HG02678 (cell line): ENCODE data around the gene AUTS2.
"Not testable (repeated sequence)": the region's sequence is repeated elsewhere in the genome, so short reads cannot be mapped to it uniquely, and the experiment has no call there.

Source experiments
- ATAC-seq: cut with Tn5 transposase; IDR thresholded peaks from one replicate; pipeline ENCODE4 v1.9.1; 2021; ENCODE audit warnings: mild to moderate bottlenecking, moderate library complexity; ENCODE audit not compliant: unreplicated experiment

The AUTS2 gene

DNA sequence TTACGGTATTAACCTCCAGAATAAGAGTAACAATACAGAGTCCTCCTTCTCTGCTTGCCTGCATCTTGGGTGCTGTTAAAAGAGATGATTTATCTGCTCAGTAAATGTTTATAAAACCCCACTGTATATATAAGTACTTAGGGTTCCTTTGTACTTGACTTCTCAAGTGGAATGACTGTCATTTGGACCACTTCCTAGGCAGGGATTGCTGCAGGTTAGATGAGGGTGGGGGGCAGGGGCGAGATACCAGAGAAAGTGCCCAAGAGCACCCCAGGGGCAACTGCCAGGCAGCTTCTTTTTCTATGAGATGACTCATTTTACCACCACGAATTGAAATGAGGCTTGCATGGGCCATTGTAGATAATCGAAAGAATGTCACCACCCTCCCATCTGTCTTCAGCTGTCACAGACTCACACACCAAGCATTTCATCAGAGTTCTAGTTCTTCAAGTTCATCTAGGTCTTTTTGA, 1111.8 kb downstream of the AUTS2 start:
- ATAC-seq = no peak

DNA sequence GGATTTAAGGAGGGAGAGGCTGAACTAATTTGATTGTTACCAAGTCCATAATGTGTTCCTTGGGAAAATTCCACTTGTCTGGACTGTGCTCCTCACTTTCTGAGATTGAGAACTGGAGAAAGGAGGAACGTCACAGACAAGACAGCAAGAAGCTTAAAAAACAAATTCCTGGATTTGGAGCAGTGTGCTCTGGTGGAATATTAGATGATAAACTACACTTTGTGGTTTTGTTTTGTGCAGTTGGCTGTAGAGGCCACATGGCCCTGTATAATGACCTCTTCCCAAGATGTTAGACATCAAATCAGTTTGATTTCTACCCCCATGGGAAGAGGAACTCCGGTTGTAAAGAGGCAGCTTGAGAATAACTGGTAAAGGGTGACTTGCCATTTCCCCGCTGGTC, 1112.4 kb downstream of the AUTS2 start:
- no peak for ATAC-seq

DNA sequence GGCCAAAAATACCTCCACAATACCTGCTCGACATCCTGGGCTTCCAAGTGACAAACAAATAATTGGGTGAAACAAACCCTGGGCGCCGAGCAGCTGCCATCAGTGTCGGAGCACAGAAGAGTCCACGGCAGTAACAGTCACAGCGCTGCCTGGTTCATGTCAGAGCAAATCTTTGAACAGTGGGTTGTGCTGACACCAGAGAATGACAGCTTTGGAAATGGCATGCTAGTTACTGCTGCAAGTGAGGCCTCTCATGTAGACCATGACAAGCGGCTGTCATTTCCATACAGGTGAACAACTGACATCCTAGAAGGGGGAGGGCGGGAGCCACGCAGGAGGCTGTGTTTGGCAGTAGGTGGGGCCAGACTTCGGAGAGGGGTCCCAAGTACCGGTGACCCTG, 1113.2 kb downstream of the AUTS2 start:
- no peak for ATAC-seq

DNA sequence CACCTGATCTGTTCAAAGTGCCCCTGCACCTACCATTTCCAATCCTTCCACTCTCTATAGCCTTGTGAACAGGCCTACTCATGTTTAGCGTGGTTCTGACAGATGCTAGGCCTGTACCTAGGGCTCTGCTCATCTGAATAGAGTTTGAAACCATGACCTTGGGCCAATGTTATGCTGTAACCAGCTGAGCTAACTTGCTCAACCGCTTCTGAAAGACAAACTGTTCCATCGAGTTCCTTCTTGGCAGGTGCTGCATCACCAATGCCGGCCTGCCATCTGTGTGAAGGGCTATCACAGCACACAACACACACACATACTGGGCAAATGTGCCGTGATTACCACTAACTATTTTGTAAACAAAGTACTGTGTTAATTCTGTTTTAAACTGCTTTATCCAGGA, 1114.7 kb downstream of the AUTS2 start:
- ATAC-seq = no peak

DNA sequence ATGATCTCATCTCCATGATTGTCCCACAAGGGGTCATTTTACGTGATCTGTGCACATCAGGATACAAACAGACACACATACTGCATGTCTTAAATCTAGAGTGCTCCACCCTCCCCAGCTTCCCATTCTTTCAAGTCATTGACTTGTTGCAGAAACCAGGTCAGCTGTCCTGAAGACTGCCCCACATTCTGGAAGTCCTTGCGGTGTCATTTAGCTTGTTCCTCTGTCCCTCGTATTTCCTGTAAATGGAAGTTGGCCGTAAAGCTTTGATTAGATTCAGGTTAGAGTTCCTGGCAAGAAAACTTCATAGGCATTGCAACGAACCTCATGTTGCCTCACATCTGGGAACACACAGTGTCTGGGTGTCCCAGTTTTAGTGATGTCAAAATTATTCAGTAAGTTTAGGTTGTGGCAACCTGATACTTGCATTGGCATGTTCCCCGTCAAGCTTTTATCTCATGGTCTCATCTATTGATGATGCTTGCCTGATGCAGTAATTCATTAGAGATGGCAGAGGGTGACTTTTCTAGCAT, 1116.3 kb downstream of the AUTS2 start:
- no peak for ATAC-seq

DNA sequence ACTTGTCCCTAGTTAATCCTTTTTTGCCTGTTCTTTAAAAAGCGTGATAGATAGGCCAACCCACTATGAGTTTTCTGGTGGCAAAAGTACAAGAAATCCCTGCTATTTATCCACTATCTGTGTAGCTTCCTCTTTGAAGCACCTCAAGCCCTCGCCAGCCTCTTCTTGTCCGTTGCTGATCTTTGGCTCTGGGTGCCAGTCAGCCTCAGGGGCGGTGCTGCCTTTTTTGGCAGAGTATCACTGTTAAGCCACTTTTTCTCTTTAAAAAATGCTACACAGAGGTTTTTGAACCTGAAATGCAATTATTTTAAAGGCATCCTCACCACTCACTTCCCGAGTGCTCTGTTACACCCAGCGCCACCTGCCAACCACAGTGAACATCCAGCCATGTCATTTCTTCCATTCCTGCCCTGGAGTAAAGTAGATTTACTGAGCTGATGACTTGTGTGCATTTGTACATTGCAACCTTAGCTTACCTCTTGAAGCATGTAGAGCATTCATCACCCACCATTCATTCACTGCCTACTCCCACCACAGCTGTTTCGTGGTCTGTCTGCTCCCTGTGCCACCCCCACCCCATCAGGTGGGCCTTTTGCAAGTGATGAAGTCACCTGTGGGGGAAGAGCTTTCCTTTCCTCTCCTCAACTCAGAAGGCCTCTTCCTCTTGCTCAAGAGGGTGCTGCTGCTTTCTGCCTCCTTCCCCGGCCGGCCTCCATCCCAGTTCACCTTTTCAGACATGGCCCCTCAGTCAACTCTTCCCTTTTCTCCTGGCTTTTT, 1119.5 kb downstream of the AUTS2 start:
- no peak for ATAC-seq

DNA sequence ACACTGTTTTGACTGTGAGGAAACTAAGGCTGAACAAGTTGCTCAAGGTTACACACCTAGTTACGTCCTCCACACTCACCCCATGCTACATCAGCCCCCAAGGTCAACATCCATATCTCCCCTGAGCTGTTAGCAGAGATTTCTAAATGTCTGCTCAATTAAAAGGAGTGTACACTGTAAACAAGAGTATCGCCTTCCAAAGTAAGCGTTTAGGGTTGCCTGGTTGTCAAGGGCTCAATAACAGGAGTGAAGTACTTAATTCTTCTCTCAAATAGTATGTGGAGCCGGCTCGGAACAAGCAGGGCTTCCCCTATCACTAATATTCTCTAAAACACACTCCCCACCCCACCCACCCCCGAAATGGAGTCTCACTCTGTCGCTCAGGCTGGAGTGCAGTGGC, 1120.8 kb downstream of the AUTS2 start:
- no peak for ATAC-seq

DNA sequence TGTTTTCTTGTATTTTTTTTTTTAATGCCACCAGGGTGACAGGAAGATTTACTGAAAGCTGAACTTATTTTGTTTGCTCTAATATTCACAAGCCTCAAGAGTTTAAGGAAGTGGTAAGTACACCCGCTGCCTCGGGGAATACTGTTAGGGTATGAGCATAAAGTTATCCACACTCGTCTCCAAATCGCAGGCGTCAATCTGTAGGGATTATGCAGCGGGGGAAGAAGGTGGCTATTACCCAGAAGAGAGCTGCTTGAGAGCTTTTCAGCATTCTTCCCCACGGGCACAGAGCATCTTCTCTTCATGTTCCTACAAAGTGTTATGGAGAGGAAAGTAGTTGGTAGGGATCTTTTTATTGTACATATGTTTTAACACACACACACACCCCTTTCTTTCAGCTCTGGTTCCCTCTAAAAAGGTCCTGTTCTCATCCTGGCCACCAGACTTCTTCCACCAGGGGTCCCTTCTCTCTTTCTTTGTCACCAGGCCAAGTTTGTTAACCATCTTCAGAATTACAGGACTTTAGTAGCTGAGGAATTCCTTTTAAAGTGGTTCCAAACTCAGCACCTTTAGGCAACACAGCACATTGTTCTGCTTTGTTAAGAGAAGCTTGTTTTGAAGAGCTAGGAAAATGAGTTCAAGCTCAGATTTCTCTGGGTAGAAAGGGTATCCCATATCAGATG, 1122.1 kb downstream of the AUTS2 start:
- ATAC-seq = no peak

DNA sequence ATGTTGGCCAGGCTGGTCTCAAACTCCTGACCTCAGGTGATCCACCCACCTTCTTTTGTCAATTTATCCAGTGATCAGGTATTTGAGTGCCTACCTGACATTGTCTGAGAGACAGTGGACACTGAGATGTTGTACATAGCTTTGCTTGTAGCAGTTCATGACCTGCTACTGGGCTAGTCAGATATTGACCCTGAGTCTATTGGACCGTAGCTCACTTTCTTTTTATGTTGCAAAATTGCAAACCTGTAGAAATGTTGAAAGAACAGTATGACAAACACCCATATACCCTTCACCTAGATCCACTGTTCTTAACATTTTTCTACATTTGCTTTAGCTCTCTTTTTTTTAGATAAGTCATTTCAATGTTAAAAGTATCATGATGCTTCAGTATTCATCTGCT, 1123.2 kb downstream of the AUTS2 start:
- ATAC-seq = no peak

DNA sequence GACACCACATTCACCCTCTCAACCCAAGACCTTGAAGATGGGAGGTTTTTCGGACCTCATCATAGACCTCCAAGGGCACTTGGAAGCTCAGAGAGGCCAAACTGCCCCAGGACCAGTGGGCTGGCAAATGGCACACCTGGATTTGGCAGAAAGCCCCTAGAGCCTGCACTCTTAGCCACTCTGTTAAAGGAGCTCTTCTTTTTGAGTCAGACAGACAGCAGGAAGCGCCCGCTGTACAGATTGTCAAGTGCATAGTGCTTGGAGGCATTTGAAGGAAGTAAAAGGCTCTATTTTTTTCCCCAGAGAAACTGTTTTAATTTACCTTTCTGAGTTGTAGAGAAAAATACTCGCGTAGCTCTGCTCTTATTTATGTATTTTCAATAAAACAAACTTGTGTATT, 1125.1 kb downstream of the AUTS2 start:
- ATAC-seq = no peak

DNA sequence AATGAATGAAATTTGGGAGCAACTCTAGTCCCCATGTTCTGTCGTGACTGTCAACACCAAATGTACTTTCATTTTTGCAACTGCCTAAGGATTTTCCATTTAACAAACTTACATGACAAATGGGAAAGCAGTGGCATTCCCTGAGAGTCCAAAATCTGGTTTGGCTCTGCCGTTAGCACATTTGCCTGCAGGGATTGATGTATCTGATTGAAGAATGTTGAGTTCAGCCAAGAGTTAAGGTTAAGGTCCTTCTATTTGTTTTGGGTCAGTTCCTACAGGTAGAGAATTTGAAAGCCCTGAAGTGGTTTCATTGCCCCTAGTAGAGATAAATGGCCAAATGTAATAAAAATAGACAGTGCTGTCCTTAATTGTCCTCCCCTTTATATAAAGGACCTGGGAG, 1127.2 kb downstream of the AUTS2 start:
- no peak for ATAC-seq

DNA sequence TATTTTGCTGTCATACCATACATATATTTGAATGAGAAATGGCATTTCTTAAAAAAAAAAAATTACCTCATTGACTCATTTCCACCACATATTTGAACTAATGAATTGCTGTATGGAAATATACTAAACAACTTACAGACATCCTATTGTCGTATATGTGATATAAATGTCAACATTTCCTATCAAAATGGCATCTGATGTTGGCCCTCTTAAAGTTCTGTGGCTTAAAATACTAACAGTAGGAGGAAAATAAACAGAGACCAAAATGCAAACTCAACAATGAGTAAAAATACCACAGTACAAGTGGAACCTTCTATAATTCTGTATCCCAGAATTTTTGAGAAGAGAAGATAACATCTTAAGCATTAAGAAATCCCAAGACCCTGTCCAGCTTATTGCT, 1128.0 kb downstream of the AUTS2 start:
- no peak for ATAC-seq

DNA sequence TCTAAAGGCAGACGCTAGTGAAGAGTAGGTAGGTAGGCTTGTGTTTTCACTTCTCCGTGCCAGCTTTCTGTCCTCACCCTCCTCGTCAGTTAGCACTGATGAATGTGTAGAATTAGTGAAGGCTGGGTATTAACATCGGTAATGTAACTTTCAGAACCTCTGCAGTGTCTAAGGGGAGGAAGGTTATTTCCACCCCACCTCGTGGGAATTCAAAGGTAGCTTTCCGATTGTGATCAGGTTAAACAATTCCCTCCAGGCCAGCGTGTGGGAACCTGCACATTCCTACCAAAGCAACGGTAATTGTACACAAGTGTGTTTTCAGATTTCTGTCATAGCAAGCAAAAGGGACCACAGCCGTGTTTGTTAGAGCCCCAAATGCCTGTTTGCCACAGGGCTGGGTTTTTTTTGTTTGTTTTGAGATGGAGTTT, 1128.7 kb downstream of the AUTS2 start:
- ATAC-seq = no peak

DNA sequence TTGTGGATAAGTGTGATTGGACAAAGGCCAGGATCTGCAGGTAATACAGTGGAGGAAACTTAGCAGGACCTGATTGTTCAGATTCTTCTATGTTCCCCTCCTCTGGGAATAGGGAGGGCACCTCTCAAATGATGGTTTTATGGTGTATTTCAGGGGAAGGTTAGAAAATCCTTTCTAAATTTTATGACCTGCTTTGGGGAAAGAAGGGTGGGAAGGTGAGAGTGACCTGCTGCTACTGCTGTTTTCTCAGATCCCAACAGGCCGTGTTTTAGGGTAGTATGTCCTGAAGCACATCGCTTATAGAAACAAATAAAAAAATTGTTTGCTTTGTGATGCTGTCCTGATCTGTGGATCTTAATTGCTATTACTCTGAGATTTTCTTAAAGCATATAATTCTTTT, 1129.6 kb downstream of the AUTS2 start:
- no peak for ATAC-seq

DNA sequence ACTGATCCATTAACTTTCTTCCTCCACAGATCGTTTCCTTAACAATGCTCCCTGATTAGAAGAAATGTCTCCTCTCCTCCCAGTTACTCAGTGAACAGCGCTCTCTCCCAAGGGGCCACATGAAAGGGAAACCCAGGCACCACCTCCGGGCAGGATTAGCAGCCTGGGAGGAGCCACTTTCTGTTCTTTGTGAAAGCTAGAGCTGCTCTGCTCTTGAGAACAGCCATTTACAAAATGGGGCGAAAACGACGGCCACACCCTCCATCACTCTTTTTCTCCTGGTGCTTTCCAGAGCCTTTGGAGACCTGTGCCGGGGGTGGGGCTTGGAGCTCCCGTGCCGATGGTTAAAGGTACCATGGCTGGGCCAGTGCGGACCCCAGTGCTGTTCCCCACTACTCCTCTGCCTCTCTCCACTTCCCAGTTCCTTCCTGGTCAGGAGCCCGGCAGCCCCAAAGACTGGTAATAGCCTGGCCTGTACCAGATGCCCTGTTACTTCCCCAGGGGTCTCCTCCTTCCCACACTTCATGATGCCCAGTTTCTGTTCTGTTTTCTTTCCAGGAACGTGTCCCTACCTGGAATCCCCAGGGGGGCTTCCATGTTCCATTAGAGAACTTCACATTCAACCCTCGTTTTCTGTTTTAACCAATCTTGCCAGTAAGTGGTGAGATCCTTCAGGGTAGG, 1130.7 kb downstream of the AUTS2 start:
- no peak for ATAC-seq

DNA sequence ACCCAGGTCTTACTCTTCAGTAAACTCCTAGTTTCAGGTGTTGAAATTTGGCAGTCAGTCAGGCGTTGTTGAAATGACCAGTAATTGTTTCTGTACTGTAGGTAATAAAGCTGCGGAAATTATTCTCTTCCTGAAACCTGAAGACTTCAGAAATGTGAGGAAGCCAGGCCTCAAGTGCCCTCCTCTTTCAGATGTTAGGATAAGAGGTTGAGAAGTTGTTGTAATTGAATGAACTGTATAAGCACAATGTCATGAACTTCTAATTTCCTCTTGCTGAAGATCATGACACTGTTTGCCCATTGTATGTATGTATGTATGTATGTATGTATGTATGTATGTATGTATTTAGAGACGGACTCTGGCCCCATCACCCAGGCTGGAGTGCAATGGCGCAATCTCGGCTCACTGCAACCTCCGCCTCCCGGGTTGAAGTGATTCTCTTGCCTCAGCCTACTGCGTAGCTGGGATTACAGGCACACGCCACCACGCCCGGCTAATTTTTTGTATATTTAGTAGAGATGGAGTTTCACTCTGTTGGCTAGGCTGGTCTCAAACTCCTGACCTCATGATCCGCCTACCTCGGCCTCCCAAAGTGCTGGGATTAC, 1131.4 kb downstream of the AUTS2 start:
- not testable (repeated sequence) for ATAC-seq

DNA sequence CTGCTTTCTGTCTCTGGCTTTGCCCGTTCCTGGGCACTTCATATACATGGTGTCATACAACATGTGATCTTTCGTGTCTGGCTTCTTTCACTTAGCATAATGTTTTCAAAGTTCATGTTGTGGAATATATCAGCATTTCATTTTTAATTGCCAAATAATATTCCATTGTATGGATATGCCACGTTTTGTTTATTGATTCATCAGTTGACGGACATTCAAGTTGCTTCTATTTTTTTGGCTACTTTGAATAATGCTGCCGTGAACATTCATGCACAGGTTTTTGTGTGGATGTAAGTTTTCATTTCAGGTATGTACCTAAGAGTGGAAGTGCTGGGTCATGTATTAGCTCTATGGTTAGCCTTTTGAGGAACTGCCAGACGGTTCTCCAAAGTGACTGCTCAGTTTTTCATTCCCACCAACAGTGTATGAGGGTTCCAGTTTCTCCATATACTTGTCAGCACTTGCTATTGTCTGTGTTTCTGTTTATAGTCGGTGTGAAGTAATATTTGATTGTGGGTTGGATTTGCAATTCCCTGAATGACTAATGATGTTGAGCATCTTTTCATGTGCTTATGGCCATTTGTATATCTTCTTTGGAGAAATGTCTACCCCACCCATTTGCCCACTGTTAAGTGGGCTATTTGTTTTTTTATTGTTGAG, 1132.3 kb downstream of the AUTS2 start:
- no peak for ATAC-seq

DNA sequence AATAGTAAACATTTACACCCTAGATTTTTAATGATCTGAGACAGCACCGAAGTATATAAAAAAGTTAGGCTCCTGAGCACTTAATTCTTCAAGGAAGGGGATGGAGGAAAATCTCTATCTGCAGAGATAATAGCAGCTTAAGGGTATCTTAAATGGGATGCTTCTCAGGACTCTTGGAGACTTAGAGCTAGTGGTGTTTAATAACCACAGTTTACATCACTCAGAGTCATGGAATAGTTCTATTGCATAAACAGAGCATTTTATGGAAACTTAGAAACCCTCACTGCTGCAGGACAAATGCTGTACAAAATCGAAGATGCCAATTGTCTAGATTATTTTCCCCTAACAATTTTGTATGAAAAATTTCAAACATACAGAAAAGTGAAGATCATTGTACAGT, 1134.8 kb downstream of the AUTS2 start:
- no peak for ATAC-seq

DNA sequence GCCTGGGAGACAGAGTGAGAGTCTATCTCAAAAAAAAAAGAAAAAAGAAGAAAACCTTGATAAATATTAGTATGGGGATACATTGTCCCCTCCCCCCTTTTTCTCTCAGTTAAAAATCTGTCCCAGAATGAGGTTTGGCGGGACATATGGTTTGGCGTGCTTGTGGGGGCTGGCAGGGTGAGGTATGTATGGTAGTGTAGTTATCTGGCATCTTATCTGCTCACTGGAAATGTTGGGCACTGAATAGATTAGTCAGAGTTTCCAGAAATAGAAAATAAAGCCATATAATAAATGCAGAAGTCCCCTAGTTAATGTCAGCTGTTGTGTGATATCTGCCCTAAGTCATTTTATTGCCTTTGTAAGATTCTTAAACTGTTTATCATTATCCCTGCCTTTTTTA, 1136.1 kb downstream of the AUTS2 start:
- no peak for ATAC-seq

DNA sequence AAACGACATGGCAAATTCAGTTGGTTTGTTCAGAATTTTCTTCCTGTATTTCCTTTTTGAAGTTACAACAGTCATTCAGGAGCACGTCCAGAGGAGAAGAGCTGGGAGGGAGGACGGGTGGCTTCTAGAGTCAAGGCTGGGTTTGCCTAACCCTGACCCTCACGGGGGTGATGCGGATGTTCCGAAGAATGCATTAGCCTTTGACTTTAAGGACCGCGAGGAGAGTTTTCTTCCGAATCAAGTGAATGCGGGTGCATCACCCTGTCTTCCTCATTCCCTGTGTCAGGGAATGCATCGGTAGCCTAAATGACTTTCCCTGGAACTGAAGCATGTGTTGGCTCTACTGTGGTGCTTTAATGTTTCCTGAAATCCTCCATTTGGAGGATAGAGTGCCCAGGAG, 1137.0 kb downstream of the AUTS2 start:
- no peak for ATAC-seq
